Measurements from ENCODE around the gene PRMT3.
A peak's percentile ranks its signal among the peaks of the same experiment; 100 is the strongest.
"Not testable (repeated sequence)": the region's sequence is repeated elsewhere in the genome, so short reads cannot be mapped to it uniquely, and the experiment has no call there.

PRMT3 gene

GRCh38 chr11:20376162-20376730, 11.3 kb upstream of the PRMT3 start:
- Histone ChIP-seq H3K36me3 (ENCODE audit: control insufficient read depth, insufficient read depth, low read length) (no peaks in the 10 kb centered on the region), H3K9me3 (ENCODE audit: control insufficient read depth, insufficient read depth, low read length) (no peaks in the 10 kb centered on the region), H3K9ac (ENCODE audit: low read depth, low read length) (no peak overlapping the region), H3K27me3 (ENCODE audit: control insufficient read depth, insufficient read depth, low read length) (no peaks in the 10 kb centered on the region), H3K4me3 (ENCODE audit: low read depth, low read length) (no peak overlapping the region), H3K27ac (ENCODE audit: low read depth, low read length) (no peak overlapping the region), H3K4me1 (ENCODE audit: control insufficient read depth, insufficient read depth, low read length) (no peaks in the 10 kb centered on the region)

GRCh38 chr11:20385996-20386395, 1.5 kb upstream of the PRMT3 start:
- H3K4me3 ChIP-seq (ENCODE audit: low read depth, low read length); H3K9me3 ChIP-seq (ENCODE audit: control insufficient read depth, insufficient read depth, low read length); H3K4me1 ChIP-seq (ENCODE audit: control insufficient read depth, insufficient read depth, low read length); H3K27me3 ChIP-seq (ENCODE audit: control insufficient read depth, insufficient read depth, low read length); H3K36me3 ChIP-seq (ENCODE audit: control insufficient read depth, insufficient read depth, low read length); H3K9ac ChIP-seq (ENCODE audit: low read depth, low read length); H3K27ac ChIP-seq (ENCODE audit: low read depth, low read length): not testable (repeated sequence)

DNA sequence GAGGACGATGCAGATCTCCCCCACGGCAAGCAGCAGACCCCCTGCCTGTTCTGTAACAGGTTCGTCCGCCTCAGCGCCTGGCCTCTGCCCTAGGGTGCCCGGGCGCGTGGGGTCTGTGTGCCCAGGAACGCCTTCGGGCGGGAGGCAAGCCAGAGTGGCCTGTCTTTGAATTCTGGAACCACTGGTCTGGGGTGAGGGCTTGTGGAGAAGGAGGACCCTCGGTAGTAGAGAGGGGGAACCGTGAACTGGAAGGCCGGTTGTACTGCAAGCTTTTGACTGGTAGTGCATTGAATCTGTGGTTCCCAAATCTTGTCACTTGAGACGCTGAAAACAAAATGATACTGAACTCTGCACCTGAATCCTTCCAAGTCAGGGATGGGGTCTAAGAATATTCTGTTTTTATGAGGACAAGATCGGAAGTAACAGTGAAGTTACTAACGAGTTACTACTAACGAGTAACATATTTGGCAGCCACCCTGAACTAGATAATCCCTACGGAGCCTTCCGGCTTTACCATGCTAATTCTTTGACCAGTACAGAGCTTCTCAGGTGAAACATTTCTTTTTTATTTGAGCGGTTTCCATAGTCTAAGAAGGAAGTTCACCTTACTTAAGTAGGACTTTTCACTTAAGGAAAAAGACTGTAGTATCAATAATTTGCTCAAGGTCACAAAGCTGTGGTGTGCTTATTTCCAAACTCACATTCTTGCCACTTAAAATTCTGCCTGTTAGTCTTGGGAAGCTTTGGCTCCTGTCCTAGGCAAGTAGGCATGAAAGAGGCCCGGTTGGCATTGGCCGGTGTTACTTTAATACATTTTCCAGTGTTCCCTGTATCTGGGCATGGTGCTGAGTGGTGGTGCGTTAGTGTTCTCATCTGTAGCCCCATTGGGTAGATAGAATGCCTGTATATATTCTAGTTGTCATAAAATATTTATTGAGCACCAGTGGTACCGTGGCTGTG, 860 bp downstream of the PRMT3 start:
- Histone ChIP-seq H3K9ac (ENCODE audit: low read depth, low read length) (peak overlapping the region; percentile 87), H3K27me3 (ENCODE audit: control insufficient read depth, insufficient read depth, low read length) (no peaks in the 10 kb centered on the region), H3K4me3 (ENCODE audit: low read depth, low read length) (peak overlapping the region; percentile 96), H3K9me3 (ENCODE audit: control insufficient read depth, insufficient read depth, low read length) (no peaks in the 10 kb centered on the region), H3K36me3 (ENCODE audit: control insufficient read depth, insufficient read depth, low read length) (peaks cover 28% of the 10 kb centered on the region), H3K4me1 (ENCODE audit: control insufficient read depth, insufficient read depth, low read length) (peaks cover 4% of the 10 kb centered on the region), H3K27ac (ENCODE audit: low read depth, low read length) (peak overlapping the region; percentile 89)

DNA sequence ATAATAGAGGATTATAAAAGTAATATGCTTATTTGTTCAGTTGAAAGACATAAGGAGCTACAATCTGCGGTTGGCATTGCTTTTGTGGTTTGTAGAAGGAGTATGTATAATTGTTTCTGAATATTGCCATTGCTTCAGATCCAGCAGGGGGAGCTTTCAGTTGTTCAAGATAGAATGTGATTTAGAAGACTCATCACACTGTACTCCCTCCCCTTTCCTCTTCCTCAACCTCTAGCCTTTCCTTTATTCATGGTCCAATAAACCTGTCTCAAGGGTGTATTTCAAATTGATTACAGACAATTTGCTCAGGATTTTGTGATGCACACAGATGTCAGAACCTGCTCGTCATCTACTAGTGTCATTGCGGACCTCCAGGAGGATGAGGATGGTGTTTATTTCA, 9.8 kb downstream of the PRMT3 start:
- Histone ChIP-seq H3K9ac (ENCODE audit: low read depth, low read length) (no peak overlapping the region), H3K9me3 (ENCODE audit: control insufficient read depth, insufficient read depth, low read length) (no peaks in the 10 kb centered on the region), H3K36me3 (ENCODE audit: control insufficient read depth, insufficient read depth, low read length) (peaks cover 83% of the 10 kb centered on the region), H3K4me3 (ENCODE audit: low read depth, low read length) (no peak overlapping the region), H3K27me3 (ENCODE audit: control insufficient read depth, insufficient read depth, low read length) (no peaks in the 10 kb centered on the region), H3K27ac (ENCODE audit: low read depth, low read length) (no peak overlapping the region), H3K4me1 (ENCODE audit: control insufficient read depth, insufficient read depth, low read length) (no peaks in the 10 kb centered on the region)

DNA sequence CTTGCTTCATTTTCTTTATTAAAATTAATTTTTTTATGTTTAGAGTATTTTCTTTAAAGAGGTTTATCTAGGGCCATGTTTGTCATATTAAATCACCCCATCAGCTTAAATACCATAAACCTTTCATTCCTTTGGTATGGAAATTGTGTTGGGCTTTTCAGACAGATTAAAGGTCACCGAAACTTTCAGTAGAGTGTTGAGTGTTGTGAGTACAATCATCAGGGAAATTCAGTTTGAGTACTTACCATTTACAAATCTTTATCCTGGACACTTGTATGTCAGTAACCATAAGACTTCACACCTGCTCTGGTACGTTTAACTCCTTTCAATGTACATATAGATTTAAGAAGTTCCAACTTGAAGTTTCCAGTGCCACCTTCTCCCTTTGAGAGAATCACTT, 12.0 kb downstream of the PRMT3 start:
- H3K36me3 ChIP-seq (ENCODE audit: control insufficient read depth, insufficient read depth, low read length), result peaks cover 72% of the 10 kb centered on the region

DNA sequence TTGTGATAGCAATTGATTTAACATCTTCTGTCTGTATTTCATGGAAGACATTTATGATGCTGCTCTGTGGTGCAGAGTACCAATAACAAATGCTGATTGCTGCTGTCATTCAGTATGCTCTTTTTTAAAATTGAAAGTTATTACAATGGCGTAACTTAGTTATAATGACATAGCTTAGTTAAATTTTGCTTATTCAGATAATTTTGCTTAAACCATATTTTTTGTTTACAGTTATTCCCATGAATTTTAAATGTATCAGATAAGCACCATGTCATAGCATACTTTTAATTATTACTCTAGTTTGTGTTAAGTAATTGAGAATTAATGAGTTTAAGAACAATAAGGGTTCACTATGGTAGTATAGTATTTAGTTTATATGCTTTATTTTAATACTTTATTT, 15.5 kb downstream of the PRMT3 start:
- Histone ChIP-seq H3K4me3 (ENCODE audit: low read depth, low read length) (no peak overlapping the region), H3K4me1 (ENCODE audit: control insufficient read depth, insufficient read depth, low read length) (no peaks in the 10 kb centered on the region), H3K9me3 (ENCODE audit: control insufficient read depth, insufficient read depth, low read length) (no peaks in the 10 kb centered on the region), H3K27me3 (ENCODE audit: control insufficient read depth, insufficient read depth, low read length) (no peaks in the 10 kb centered on the region), H3K9ac (ENCODE audit: low read depth, low read length) (no peak overlapping the region), H3K36me3 (ENCODE audit: control insufficient read depth, insufficient read depth, low read length) (peaks cover 77% of the 10 kb centered on the region), H3K27ac (ENCODE audit: low read depth, low read length) (no peak overlapping the region)

More for the DNA sequence above, 12.0 kb downstream of the PRMT3 start:
- no peaks in the 10 kb centered on the region for H3K9me3 ChIP-seq (ENCODE audit: control insufficient read depth, insufficient read depth, low read length)
- H3K27ac ChIP-seq (ENCODE audit: low read depth, low read length), result no peak overlapping the region
- H3K9ac ChIP-seq (ENCODE audit: low read depth, low read length), result no peak overlapping the region
- H3K27me3 ChIP-seq (ENCODE audit: control insufficient read depth, insufficient read depth, low read length), result no peaks in the 10 kb centered on the region
- no peak overlapping the region for H3K4me3 ChIP-seq (ENCODE audit: low read depth, low read length)
- H3K4me1 ChIP-seq (ENCODE audit: control insufficient read depth, insufficient read depth, low read length), result no peaks in the 10 kb centered on the region

DNA sequence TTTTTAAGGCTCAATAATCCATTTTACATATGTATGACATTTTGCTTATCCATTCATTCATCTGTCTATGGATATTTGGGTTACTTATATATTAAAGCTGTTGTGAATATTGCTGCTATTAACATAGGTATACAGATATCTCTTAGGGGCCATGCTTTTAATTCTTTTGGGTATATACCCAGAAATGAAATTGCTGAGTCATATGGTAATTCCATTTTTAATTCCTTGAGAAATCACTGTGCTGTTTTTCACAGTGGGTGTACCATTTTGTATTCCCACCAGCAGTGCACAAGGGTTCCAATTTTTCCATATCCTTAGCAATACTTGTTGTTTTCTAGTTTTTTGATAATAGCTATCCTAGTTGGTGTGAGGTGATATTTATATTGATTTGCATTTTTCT, 19.0 kb downstream of the PRMT3 start:
- peaks cover 70% of the 10 kb centered on the region for H3K36me3 ChIP-seq (ENCODE audit: control insufficient read depth, insufficient read depth, low read length)
- no peaks in the 10 kb centered on the region for H3K27me3 ChIP-seq (ENCODE audit: control insufficient read depth, insufficient read depth, low read length)
- no peaks in the 10 kb centered on the region for H3K4me1 ChIP-seq (ENCODE audit: control insufficient read depth, insufficient read depth, low read length)
- no peak overlapping the region for H3K27ac ChIP-seq (ENCODE audit: low read depth, low read length)
- H3K9ac ChIP-seq (ENCODE audit: low read depth, low read length), result no peak overlapping the region
- no peak overlapping the region for H3K4me3 ChIP-seq (ENCODE audit: low read depth, low read length)
- no peaks in the 10 kb centered on the region for H3K9me3 ChIP-seq (ENCODE audit: control insufficient read depth, insufficient read depth, low read length)

- no peaks in the 10 kb centered on the region for H3K9me3 ChIP-seq (ENCODE audit: control insufficient read depth, insufficient read depth, low read length)
- H3K4me1 ChIP-seq (ENCODE audit: control insufficient read depth, insufficient read depth, low read length), result no peaks in the 10 kb centered on the region
- H3K9ac ChIP-seq (ENCODE audit: low read depth, low read length), result no peak overlapping the region
- H3K27me3 ChIP-seq (ENCODE audit: control insufficient read depth, insufficient read depth, low read length), result no peaks in the 10 kb centered on the region
- H3K4me3 ChIP-seq (ENCODE audit: low read depth, low read length), result no peak overlapping the region
- H3K27ac ChIP-seq (ENCODE audit: low read depth, low read length), result no peak overlapping the region
- H3K36me3 ChIP-seq (ENCODE audit: control insufficient read depth, insufficient read depth, low read length), result peaks cover 71% of the 10 kb centered on the region
These were observed 19.8 kb downstream of the PRMT3 start for GRCh38 chr11:20407344-20407743.

DNA sequence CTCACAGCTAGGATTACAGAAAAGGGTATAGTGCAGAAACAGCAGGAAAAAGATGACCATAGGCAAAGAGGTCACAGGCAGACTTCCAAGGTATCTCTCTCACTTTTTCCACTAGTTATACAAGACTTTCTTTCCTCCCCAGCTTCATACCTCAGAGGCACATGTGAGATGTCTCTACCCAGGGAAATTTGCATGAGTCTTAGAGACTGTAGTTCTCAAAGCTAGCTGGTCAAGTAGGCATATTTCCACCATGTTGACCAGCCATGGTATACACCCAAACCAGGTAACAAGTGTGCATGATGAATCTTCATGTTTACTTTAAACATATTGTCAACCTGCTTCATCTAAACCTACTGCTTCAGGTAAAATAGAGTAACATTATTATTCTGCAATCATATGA, 27.9 kb downstream of the PRMT3 start:
- Histone ChIP-seq H3K4me1 (ENCODE audit: control insufficient read depth, insufficient read depth, low read length) (no peaks in the 10 kb centered on the region), H3K36me3 (ENCODE audit: control insufficient read depth, insufficient read depth, low read length) (peaks cover 30% of the 10 kb centered on the region), H3K9me3 (ENCODE audit: control insufficient read depth, insufficient read depth, low read length) (no peaks in the 10 kb centered on the region), H3K9ac (ENCODE audit: low read depth, low read length) (no peak overlapping the region), H3K27ac (ENCODE audit: low read depth, low read length) (no peak overlapping the region), H3K27me3 (ENCODE audit: control insufficient read depth, insufficient read depth, low read length) (no peaks in the 10 kb centered on the region), H3K4me3 (ENCODE audit: low read depth, low read length) (no peak overlapping the region)

DNA sequence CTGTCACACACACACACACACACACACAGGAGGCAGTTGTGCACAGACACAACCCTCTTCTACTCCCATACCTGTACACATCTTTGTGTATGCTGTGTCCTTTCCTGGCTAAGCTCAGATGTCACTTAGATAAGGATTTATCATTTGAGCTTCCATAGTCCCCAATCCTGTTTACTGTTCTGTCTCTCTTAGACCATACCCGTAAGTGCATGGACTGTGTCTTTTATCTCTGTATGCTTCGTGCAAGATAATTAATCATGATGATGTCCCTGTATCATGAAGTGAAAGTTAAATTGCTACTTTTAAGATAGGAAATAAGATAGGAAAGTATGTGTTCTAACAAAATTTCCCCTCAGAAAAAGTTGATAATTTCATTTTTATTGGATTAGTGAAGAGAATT, 30.3 kb downstream of the PRMT3 start:
- H3K4me3 ChIP-seq (ENCODE audit: low read depth, low read length), result no peak overlapping the region
- no peak overlapping the region for H3K27ac ChIP-seq (ENCODE audit: low read depth, low read length)
- H3K9me3 ChIP-seq (ENCODE audit: control insufficient read depth, insufficient read depth, low read length), result no peaks in the 10 kb centered on the region
- H3K36me3 ChIP-seq (ENCODE audit: control insufficient read depth, insufficient read depth, low read length), result peaks cover 26% of the 10 kb centered on the region; the same call in 1 of the 2 replicates
- H3K4me1 ChIP-seq (ENCODE audit: control insufficient read depth, insufficient read depth, low read length), result no peaks in the 10 kb centered on the region
- no peak overlapping the region for H3K9ac ChIP-seq (ENCODE audit: low read depth, low read length)
- H3K27me3 ChIP-seq (ENCODE audit: control insufficient read depth, insufficient read depth, low read length), result no peaks in the 10 kb centered on the region

DNA sequence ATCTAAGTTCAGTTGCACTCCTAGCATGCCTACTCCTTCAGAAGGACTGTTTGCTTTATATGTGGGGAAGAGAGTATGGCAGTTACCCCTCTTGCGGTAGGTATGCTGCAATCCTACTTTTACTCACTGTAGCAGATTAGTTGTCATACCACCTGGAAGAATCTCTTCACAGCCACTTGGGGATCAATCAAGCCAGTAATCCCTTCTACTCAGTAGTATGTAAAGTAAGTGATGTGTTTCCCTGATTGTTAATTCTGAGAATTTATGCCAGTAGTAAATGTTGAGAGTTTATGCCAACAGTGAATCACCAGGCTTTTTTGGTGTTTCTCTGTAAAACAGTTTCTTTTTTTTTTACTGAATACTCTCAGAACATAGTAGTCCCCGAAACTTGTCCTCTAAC, 34.4 kb downstream of the PRMT3 start:
- Histone ChIP-seq H3K36me3 (ENCODE audit: control insufficient read depth, insufficient read depth, low read length) (peaks cover 18% of the 10 kb centered on the region; the same call in 1 of the 2 replicates), H3K4me3 (ENCODE audit: low read depth, low read length) (no peak overlapping the region), H3K9ac (ENCODE audit: low read depth, low read length) (no peak overlapping the region), H3K27ac (ENCODE audit: low read depth, low read length) (no peak overlapping the region), H3K4me1 (ENCODE audit: control insufficient read depth, insufficient read depth, low read length) (no peaks in the 10 kb centered on the region), H3K27me3 (ENCODE audit: control insufficient read depth, insufficient read depth, low read length) (no peaks in the 10 kb centered on the region), H3K9me3 (ENCODE audit: control insufficient read depth, insufficient read depth, low read length) (no peaks in the 10 kb centered on the region)
